Measurements from ENCODE around the gene NPHP4. TPM values are rescaled to one million over a fixed set of nuclear protein-coding genes. Genes with fewer than 3 reads are reported as not detected.

NPHP4 gene
- total RNA-seq, 1 donor, result 6.5 TPM

DNA sequence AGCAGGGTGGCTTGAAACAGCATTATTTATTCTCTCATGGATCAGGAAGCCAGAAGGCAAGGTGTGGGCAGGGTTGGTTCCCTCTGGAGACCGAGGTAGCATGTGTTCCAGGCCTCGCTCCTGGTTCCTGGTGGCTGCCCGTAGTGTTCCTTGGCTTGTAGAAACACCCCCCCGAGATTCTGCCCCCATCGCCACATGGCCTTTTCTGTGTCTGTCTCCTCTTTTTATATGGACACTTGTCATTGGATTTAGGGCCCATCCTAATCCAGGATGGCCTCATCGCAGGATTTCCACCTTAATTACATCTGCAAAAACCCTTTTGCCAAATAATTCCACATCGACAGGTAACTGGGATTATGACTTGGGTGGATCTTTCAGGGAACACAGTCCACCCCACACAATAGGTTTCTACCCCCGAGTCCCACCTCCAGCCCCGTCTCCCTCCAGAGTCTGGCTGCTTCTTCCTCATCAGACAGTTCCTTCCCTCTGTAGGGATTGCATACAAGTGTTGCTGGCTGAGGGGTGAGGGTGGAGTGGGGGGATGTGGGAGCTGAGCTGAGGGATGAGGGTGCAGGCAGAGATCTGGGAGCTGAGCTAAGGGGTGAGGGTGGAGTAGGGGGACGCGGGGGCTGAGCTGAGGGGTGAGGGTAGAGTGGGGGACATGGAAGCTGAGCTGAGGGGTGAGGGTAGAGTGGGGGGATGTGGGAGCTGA is 12.3 kb upstream of the NPHP4 start:
- H3K4me3 ChIP-seq (ENCODE audit: low read depth, low read length), result no peak overlapping the region
- TF ChIP-seq CTCF (IDR thresholded peaks at IDR 0.05; ENCODE audit: insufficient read depth, low read depth, low read length), result no peak
- DNase-seq (ENCODE audit: low read depth), result no peak

DNA sequence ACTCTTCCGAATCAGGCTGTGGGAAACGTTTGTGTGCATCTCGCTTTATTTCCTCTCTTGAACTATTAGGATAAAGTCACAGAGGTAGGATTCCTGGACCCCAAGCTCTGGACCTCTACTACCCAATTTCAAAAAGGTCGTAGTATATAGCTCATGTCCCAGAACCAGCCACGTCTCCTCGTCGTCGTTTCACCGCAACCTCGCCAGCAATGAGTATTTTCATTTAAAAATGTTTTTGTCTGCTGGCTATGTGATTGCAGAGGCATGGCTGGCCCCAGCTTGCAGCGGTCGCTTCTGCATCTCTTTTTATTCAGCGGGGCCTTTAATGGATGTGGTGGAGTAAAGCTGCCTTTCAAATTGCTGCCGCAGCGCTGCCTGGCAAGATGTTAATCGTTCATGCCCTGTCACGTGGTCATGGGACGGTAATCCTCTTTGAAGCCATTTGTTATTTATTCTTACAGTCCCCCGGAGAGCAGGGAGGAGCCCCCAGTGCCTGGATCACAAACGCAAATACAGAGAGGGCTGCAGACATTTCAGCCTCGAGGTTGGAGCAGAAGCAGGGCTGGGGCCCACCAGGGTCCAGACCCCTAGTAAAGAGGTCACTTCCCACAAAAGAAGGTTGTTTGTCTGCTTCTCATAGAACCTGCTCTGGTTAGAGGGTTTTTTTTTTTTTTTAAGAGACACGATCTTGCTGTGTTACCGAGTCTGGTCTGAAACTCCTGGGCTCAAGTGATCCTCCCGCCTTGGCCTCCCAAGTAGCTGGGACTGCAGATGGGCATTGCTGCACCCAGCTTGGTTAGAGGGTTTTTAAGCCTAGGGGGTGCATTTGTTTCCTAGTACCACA is 11.6 kb upstream of the NPHP4 start:
- TF ChIP-seq CTCF (IDR thresholded peaks at IDR 0.05; ENCODE audit: insufficient read depth, low read depth, low read length), result no peak
- H3K4me3 ChIP-seq (ENCODE audit: low read depth, low read length), result no peak overlapping the region
- no peak for DNase-seq (ENCODE audit: low read depth)

- DNase-seq (ENCODE audit: low read depth), result no peak
- H3K4me3 ChIP-seq (ENCODE audit: low read depth, low read length), result no peak overlapping the region
- TF ChIP-seq CTCF (IDR thresholded peaks at IDR 0.05; ENCODE audit: insufficient read depth, low read depth, low read length), result no peak
Measured at GRCh38 chr1:6002714-6003501, 10.7 kb upstream of the NPHP4 start.

DNA sequence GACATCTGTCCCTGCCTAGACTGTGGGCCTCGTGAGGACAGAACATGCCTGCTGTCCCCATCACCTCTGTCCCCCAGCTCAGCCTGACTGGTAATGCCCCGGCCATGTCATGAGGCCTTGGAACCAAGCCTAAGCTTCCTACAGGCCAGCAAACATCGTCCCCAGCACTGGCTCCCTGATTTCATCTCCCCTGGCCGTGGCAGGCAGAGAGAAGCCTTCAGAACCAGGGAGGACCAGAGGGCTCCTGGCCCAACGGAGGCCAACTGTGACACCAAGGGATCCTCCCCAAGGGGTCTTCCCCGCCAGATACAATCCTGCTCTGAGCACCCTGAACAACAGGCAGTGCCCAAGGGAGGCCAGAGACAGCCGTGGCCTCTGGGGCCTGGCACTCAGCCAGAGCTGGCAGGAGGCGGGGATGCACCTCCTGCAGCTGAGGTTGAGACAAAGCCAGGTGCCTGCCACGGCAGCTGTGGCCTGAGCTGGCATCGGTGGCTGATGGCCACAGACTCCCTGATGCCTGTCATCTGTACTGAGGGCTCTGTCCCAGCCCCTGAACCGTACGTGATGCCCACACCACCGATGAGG is 9.9 kb upstream of the NPHP4 start:
- DNase-seq (ENCODE audit: low read depth), result no peak
- no peak for TF ChIP-seq CTCF (IDR thresholded peaks at IDR 0.05; ENCODE audit: insufficient read depth, low read depth, low read length)
- H3K4me3 ChIP-seq (ENCODE audit: low read depth, low read length), result no peak overlapping the region

- no peak for DNase-seq (ENCODE audit: low read depth)
- no peak overlapping the region for H3K4me3 ChIP-seq (ENCODE audit: low read depth, low read length)
- no peak for TF ChIP-seq CTCF (IDR thresholded peaks at IDR 0.05; ENCODE audit: insufficient read depth, low read depth, low read length)
Measured at GRCh38 chr1:6000444-6001288, 8.4 kb upstream of the NPHP4 start.

Measured in fibroblast of villous mesenchyme (primary cell).